Measurements from ENCODE around the gene CUZD1. TPM values are rescaled to one million over a fixed set of nuclear protein-coding genes. Genes with fewer than 3 reads are reported as not detected.

CUZD1 gene
- polyA plus RNA-seq, 1 donor from 2014 or later: not detected

- H3K9me3 ChIP-seq (ENCODE audit: low read length): no peaks in the 10 kb centered on the region
- H3K36me3 ChIP-seq (ENCODE audit: insufficient read depth, low read length): no peaks in the 10 kb centered on the region
- TF ChIP-seq EZH2 (IDR thresholded peaks at IDR 0.05; ENCODE audit: borderline replicate concordance, insufficient read depth, low read length, poor library complexity, severe bottlenecking) (no peak), POLR2AphosphoS5 (IDR thresholded peaks at IDR 0.05) (no peak), SMC3 (conservative IDR thresholded peaks at IDR 0.05; ENCODE audit: poor library complexity) (no peak), REST (IDR thresholded peaks at IDR 0.05; ENCODE audit: borderline replicate concordance) (no peak), CTCF (IDR thresholded peaks at IDR 0.05; ENCODE audit: poor library complexity, severe bottlenecking) (no peak), EP300 (conservative IDR thresholded peaks at IDR 0.05; ENCODE audit: poor library complexity, severe bottlenecking) (no peak)
- H3K27me3 ChIP-seq (ENCODE audit: insufficient read depth, low read depth, low read length): no peaks in the 10 kb centered on the region
- no peak overlapping the region for H3K4me3 ChIP-seq (ENCODE audit: low read length)
- H3K79me2 ChIP-seq (replicated peaks; ENCODE audit: insufficient read depth, low read length): no peaks in the 10 kb centered on the region
- H2AFZ ChIP-seq (ENCODE audit: low read depth, low read length): no peak overlapping the region
- no peaks in the 10 kb centered on the region for H3K9me2 ChIP-seq (ENCODE audit: insufficient read depth, low read length)
- H3K4me2 ChIP-seq (ENCODE audit: low read length): no peak overlapping the region
- H4K20me1 ChIP-seq (ENCODE audit: insufficient read depth): no peaks in the 10 kb centered on the region
- no peaks in the 10 kb centered on the region for H3F3A ChIP-seq (ENCODE audit: insufficient read depth, low read length, poor library complexity, severe bottlenecking)
- no peak overlapping the region for H3K9ac ChIP-seq (ENCODE audit: low read length)
- H3K27ac ChIP-seq (ENCODE audit: low read length): no peak overlapping the region
Observed at GRCh38 chr10:122877264-122877663, 31.6 kb upstream of the CUZD1 start.

GRCh38 chr10:122876467-122876855 is 30.8 kb upstream of the CUZD1 start:
- H2AFZ ChIP-seq (ENCODE audit: low read depth, low read length): no peak overlapping the region
- TF ChIP-seq RAD21 (conservative IDR thresholded peaks at IDR 0.05) (no peak), POLR2AphosphoS5 (IDR thresholded peaks at IDR 0.05) (no peak), MXI1 (conservative IDR thresholded peaks at IDR 0.05; ENCODE audit: poor library complexity, severe bottlenecking) (no peak), EP300 (conservative IDR thresholded peaks at IDR 0.05; ENCODE audit: poor library complexity, severe bottlenecking) (no peak), EZH2 (IDR thresholded peaks at IDR 0.05; ENCODE audit: borderline replicate concordance, insufficient read depth, low read length, poor library complexity, severe bottlenecking) (no peak)
- no peaks in the 10 kb centered on the region for H4K20me1 ChIP-seq (ENCODE audit: insufficient read depth)
- no peak overlapping the region for H3K4me3 ChIP-seq (ENCODE audit: low read length)
- no peak overlapping the region for H3K9ac ChIP-seq (ENCODE audit: low read length)
- no peaks in the 10 kb centered on the region for H3K9me3 ChIP-seq (ENCODE audit: low read length)
- no peaks in the 10 kb centered on the region for H3K9me2 ChIP-seq (ENCODE audit: insufficient read depth, low read length)
- no peaks in the 10 kb centered on the region for H3K79me2 ChIP-seq (replicated peaks; ENCODE audit: insufficient read depth, low read length)
- H3K4me2 ChIP-seq (ENCODE audit: low read length): no peak overlapping the region
- H3F3A ChIP-seq (ENCODE audit: insufficient read depth, low read length, poor library complexity, severe bottlenecking): no peaks in the 10 kb centered on the region
- H3K27ac ChIP-seq (ENCODE audit: low read length): no peak overlapping the region
- no peaks in the 10 kb centered on the region for H3K36me3 ChIP-seq (ENCODE audit: insufficient read depth, low read length)
- no peaks in the 10 kb centered on the region for H3K27me3 ChIP-seq (ENCODE audit: insufficient read depth, low read depth, low read length)

Measured in neural cell (in vitro differentiated cells).